ENCODE measurements around the gene TNIP2.

DNA sequence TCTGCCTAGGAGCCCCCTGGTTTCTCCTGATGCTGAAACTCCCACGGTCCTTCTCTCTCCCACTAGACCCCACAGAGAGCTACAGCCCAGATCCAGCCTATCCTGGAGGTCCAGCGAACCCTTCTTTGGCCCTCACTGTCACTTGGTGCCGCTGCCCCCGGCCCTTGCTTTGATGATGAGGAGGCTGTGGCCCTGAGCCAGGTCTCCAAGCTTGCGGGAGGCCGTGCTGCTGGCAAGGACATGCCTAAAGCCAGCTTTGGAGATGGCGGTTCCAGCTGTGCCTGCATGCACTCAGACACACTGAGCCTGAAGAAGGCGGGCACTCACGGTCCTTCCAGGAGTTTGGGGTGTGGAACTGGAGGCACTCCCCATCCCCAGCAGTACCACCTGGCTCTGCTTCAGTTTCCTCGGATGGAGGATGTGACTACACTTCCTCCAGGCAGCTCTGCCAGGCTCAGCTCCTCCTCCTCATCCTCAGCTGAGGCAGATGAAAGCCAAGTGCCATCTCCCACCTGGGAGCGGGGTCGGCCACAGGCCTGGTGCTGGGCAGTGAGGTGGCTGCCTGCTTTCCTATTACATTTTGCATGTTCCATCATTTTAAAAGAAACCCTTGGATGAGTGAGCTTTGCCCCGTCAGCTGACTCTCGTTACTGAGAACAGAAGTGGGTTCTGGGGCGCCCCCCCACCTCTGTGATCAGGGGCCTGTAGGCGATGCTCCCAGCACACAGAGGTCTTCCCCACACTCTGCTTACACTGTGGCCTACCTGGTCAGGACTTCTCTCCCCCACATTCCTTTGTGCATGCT lies 9.0 kb downstream of the TNIP2 start:
- TF ChIP-seq, protein P1, sequence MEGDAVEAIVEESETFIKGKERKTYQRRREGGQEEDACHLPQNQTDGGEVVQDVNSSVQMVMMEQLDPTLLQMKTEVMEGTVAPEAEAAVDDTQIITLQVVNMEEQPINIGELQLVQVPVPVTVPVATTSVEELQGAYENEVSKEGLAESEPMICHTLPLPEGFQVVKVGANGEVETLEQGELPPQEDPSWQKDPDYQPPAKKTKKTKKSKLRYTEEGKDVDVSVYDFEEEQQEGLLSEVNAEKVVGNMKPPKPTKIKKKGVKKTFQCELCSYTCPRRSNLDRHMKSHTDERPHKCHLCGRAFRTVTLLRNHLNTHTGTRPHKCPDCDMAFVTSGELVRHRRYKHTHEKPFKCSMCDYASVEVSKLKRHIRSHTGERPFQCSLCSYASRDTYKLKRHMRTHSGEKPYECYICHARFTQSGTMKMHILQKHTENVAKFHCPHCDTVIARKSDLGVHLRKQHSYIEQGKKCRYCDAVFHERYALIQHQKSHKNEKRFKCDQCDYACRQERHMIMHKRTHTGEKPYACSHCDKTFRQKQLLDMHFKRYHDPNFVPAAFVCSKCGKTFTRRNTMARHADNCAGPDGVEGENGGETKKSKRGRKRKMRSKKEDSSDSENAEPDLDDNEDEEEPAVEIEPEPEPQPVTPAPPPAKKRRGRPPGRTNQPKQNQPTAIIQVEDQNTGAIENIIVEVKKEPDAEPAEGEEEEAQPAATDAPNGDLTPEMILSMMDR (IDR thresholded peaks at IDR 0.05): no peak
- TF ChIP-seq POLR2A (IDR thresholded peaks at IDR 0.05): no peak
